Calu3 (cell line): ENCODE measurements around the gene ARHGAP15. TPM values are rescaled to one million over a fixed set of nuclear protein-coding genes. Genes with fewer than 3 reads are reported as not detected.

Experiments
- BruUV-seq: library from RNA; stranded (reverse); fragments of 400-500 nt; replicated peaks from 2 replicates; lab custom pipeline; 2021; lab: Mats Ljungman, UMichigan
- CTCF ChIA-PET: fragments of 300-600 bp; sonication (Branson Sonifier 250); formaldehyde crosslinking; loops from one replicate; lab custom pipeline; 2022; ENCODE audit warnings: antibody characterized with exemption; lab: Charles Lee
- DNase-seq: peaks from one replicate; pipeline ENCODE4 v3.0.0; 2022
- H3K27ac Mint-ChIP-seq: one replicate; pipeline ENCODE4 v1.8.0; 2022; ENCODE audit warnings: mixed read lengths; ENCODE audit not compliant: unreplicated experiment
- H3K27me3 Mint-ChIP-seq: one replicate; pipeline ENCODE4 v1.8.0; 2022; ENCODE audit warnings: mixed read lengths; ENCODE audit not compliant: unreplicated experiment
- H3K36me3 Mint-ChIP-seq: one replicate; pipeline ENCODE4 v1.8.0; 2022; ENCODE audit warnings: mild to moderate bottlenecking, moderate library complexity, mixed read lengths; ENCODE audit not compliant: insufficient read depth, unreplicated experiment
- H3K4me1 Mint-ChIP-seq: one replicate; pipeline ENCODE4 v1.8.0; 2022; ENCODE audit warnings: mild to moderate bottlenecking, low read depth, mixed read lengths; ENCODE audit not compliant: unreplicated experiment
- H3K4me3 Mint-ChIP-seq: one replicate; pipeline ENCODE4 v1.8.0; 2022; ENCODE audit warnings: mild to moderate bottlenecking, low read depth, moderate library complexity, mixed read lengths; ENCODE audit not compliant: unreplicated experiment
- H3K9me3 Mint-ChIP-seq: one replicate; pipeline ENCODE4 v1.8.0; 2022; ENCODE audit warnings: low read depth, mixed read lengths; ENCODE audit not compliant: unreplicated experiment
- intact Hi-C: fragments of 100-400 bp; cut with micrococcal nuclease; formaldehyde crosslinking; loops from one replicate; pipeline ENCODE4 v1.10.0; 2022; ENCODE audit not compliant: unreplicated experiment
- total RNA-seq: library from RNA; stranded (reverse); gene quantifications from 2 replicates; pipeline ENCODE4 v1.2.3, GENCODE V29; 2022
- TF ChIP-seq, protein P1 (sequence below): fragments of 200-600 bp; IDR thresholded peaks from one replicate; pipeline ENCODE4 v1.8.0; 2022; ENCODE audit warnings: antibody characterized with exemption; ENCODE audit not compliant: unreplicated experiment

ARHGAP15 gene
- total RNA-seq, 1 experiment from 2014 or later: not detected

- CTCF ChIA-PET: no interaction called here
Measured at GRCh38 chr2:143701785-143702184, 572.6 kb downstream of the ARHGAP15 start.

GRCh38 chr2:143702931-143703330 is 573.7 kb downstream of the ARHGAP15 start:
- H3K36me3 Mint-ChIP-seq: no peaks in the 10 kb centered on the region
- TF ChIP-seq, protein P1, sequence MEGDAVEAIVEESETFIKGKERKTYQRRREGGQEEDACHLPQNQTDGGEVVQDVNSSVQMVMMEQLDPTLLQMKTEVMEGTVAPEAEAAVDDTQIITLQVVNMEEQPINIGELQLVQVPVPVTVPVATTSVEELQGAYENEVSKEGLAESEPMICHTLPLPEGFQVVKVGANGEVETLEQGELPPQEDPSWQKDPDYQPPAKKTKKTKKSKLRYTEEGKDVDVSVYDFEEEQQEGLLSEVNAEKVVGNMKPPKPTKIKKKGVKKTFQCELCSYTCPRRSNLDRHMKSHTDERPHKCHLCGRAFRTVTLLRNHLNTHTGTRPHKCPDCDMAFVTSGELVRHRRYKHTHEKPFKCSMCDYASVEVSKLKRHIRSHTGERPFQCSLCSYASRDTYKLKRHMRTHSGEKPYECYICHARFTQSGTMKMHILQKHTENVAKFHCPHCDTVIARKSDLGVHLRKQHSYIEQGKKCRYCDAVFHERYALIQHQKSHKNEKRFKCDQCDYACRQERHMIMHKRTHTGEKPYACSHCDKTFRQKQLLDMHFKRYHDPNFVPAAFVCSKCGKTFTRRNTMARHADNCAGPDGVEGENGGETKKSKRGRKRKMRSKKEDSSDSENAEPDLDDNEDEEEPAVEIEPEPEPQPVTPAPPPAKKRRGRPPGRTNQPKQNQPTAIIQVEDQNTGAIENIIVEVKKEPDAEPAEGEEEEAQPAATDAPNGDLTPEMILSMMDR: no peak
- H3K27ac Mint-ChIP-seq: no peak overlapping the region
- H3K4me1 Mint-ChIP-seq: peaks cover 9% of the 10 kb centered on the region
- CTCF ChIA-PET: no interaction called here
- intact Hi-C loops: no loop called here
- peaks cover 2% of the 10 kb centered on the region for H3K9me3 Mint-ChIP-seq
- no peaks in the 10 kb centered on the region for H3K27me3 Mint-ChIP-seq
- no TSS peak for BruUV-seq
- no peak overlapping the region for H3K4me3 Mint-ChIP-seq
- DNase-seq: no peak

More at GRCh38 chr2:143701785-143702184, 572.6 kb downstream of the ARHGAP15 start:
- intact Hi-C loops: no loop called here
- Mint-ChIP-seq H3K4me3 (no peak overlapping the region), H3K36me3 (no peaks in the 10 kb centered on the region), H3K27me3 (no peaks in the 10 kb centered on the region), H3K4me1 (peaks cover 9% of the 10 kb centered on the region), H3K9me3 (peaks cover 2% of the 10 kb centered on the region), H3K27ac (no peak overlapping the region)
- no peak for DNase-seq
- TF ChIP-seq, protein P1: no peak
- no TSS peak for BruUV-seq

DNA sequence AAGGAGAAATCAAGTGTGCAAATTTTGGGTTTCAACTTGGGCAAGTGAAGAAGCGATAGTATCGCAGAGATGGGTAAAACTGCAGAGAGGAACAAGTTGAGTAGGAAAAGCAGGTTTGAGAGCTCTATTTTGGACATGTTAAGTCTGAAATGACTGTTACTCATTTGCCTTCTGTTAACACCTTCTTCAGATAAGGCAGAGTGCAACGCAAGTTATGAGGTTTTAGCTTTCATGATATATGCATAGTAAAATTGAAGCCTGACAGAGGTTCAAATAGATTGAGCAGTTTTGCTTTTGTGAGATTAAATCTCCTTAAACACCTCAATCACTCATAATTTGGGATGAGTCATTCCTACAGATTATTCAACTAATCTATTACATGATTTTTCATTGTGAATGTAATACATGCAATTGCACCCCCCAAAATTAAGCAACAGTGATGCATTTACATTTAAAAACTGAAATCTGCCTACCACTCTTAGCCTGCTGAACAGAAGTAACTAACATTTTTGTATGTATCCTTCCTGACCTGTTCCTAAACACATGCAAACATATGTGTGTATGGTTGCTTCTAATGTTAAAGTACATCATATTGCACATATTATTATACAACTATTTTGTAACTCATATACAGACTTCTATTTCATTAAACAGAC is 575.4 kb downstream of the ARHGAP15 start:
- Mint-ChIP-seq H3K36me3 (no peaks in the 10 kb centered on the region), H3K27ac (no peak overlapping the region), H3K27me3 (no peaks in the 10 kb centered on the region), H3K4me1 (peaks cover 9% of the 10 kb centered on the region), H3K4me3 (no peak overlapping the region), H3K9me3 (peaks cover 2% of the 10 kb centered on the region)
- intact Hi-C loops: no loop called here
- BruUV-seq: no TSS peak
- CTCF ChIA-PET: no interaction called here
- DNase-seq: no peak
- TF ChIP-seq, protein P1: no peak

DNA sequence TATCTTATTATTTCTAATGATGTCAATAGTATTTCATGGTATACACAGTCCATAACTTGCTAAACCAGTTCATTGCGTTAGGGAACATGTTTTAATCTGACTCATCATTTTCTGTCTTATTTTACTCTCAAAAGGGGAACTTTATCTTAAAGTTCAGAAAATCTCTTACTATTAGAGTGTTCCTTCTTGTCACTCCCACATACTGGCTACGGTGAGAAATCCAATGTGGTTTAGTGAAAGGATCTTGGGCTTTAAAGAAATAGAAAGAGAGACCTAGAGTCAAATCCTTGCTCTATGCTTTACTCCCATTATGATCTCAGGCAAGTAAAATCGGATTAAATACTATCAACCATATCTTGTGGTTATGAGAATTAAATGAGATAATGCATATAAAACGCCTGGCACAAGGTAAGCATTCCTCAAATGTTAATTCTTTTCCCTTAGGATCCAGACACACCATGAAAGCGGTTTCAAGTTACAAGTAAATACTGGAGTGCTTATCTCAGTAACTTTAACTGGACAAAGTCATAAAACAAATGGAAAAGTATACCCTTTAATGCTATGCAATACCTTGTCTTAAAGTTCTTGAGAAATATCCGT is 576.0 kb downstream of the ARHGAP15 start:
- BruUV-seq: no TSS peak
- intact Hi-C loops: no loop called here
- Mint-ChIP-seq H3K36me3 (no peaks in the 10 kb centered on the region), H3K4me1 (peaks cover 9% of the 10 kb centered on the region), H3K9me3 (peaks cover 7% of the 10 kb centered on the region), H3K27ac (no peak overlapping the region), H3K27me3 (no peaks in the 10 kb centered on the region), H3K4me3 (no peak overlapping the region)
- TF ChIP-seq, protein P1: no peak
- CTCF ChIA-PET: no interaction called here
- no peak for DNase-seq
